OCI-LY7 (cell line): Measurements from ENCODE around the gene SNPH. TPM values are rescaled to one million over a fixed set of nuclear protein-coding genes. Genes with fewer than 3 reads are reported as not detected.

Experiments
- BruUV-seq: library from RNA; stranded (reverse); fragments of 400-500 nt; replicated peaks from 2 replicates; lab custom pipeline; 2021; lab: Mats Ljungman, UMichigan
- CTCF ChIA-PET: fragments of 300-600 bp; sonication (Branson Sonifier 250); formaldehyde crosslinking; loops from one replicate; lab custom pipeline; 2022; ENCODE audit warnings: antibody characterized with exemption; ENCODE audit not compliant: unreplicated experiment; lab: Charles Lee
- POLR2A ChIA-PET: fragments of 300-600 bp; sonication (Branson Sonifier 250); formaldehyde crosslinking; loops from one replicate; lab custom pipeline; 2022; ENCODE audit warnings: antibody characterized with exemption; lab: Charles Lee
- DNase-seq: peaks from one replicate; pipeline ENCODE4 v3.0.0-alpha.2; 2015; ENCODE audit warnings: low spot score
- H2AFZ ChIP-seq: fragments of 200-600 bp; sonication (generic), shearing (Covaris generic); 2 replicates; pipeline ENCODE4 v1.6.1; 2014; ENCODE audit warnings: mild to moderate bottlenecking, antibody characterized with exemption, low read length, moderate library complexity
- H3K27ac ChIP-seq: fragments of 200-600 bp; sonication (generic); 2 replicates; pipeline ENCODE4 v1.5.1; 2014; ENCODE audit warnings: mixed run types, low read depth, mild to moderate bottlenecking, moderate library complexity, low read length, inconsistent platforms; ENCODE audit not compliant: poor library complexity, severe bottlenecking
- H3K36me3 ChIP-seq: fragments of 200-600 bp; sonication (generic); 2 replicates; pipeline ENCODE4 v1.6.1; 2014; ENCODE audit warnings: mild to moderate bottlenecking, antibody characterized with exemption, low read length, moderate library complexity, mixed read lengths; ENCODE audit not compliant: insufficient read depth
- H3K4me1 ChIP-seq: fragments of 200-600 bp; sonication (generic); 2 replicates; pipeline ENCODE4 v1.5.1; 2014; ENCODE audit warnings: mild to moderate bottlenecking, low read length; ENCODE audit not compliant: insufficient read depth, poor library complexity, severe bottlenecking
- H3K4me2 ChIP-seq: fragments of 200-600 bp; sonication (generic); 2 replicates; pipeline ENCODE4 v1.6.1; 2014; ENCODE audit warnings: mild to moderate bottlenecking, low read length
- H3K4me3 ChIP-seq: fragments of 200-600 bp; sonication (generic); 2 replicates; pipeline ENCODE4 v1.5.1; 2014; ENCODE audit warnings: mild to moderate bottlenecking, low read depth, low read length; ENCODE audit not compliant: poor library complexity, severe bottlenecking
- H3K79me2 ChIP-seq: fragments of 200-600 bp; sonication (generic); 2 replicates; pipeline ENCODE4 v1.6.1; 2016; ENCODE audit warnings: low read depth, mild to moderate bottlenecking, low read length, moderate library complexity, mixed read lengths; ENCODE audit not compliant: insufficient read depth
- H3K9me2 ChIP-seq: fragments of 200-600 bp; sonication (generic); 2 replicates; pipeline ENCODE4 v1.6.1; 2016; ENCODE audit warnings: mild to moderate bottlenecking, low read length, mixed read lengths; ENCODE audit not compliant: insufficient read depth
- H3K9me3 ChIP-seq: fragments of 200-600 bp; sonication (generic); 2 replicates; pipeline ENCODE4 v1.6.1; 2014; ENCODE audit warnings: mild to moderate bottlenecking, mixed run types, low read length, mixed read lengths
- H4K20me1 ChIP-seq: fragments of 200-600 bp; sonication (generic); 2 replicates; pipeline ENCODE4 v1.6.1; 2014; ENCODE audit warnings: mild to moderate bottlenecking, antibody characterized with exemption, low read length, moderate library complexity, mixed read lengths; ENCODE audit not compliant: insufficient read depth
- CTCF ChIP-seq: fragments of 200-600 bp; sonication (generic); conservative IDR thresholded peaks from 2 replicates; pipeline ENCODE4 v1.5.1; 2014; ENCODE audit warnings: mild to moderate bottlenecking, antibody characterized with exemption, low read length, moderate library complexity, mixed read lengths
- EZH2phosphoT487 ChIP-seq: fragments of 200-600 bp; sonication (generic); IDR thresholded peaks from 2 replicates; pipeline ENCODE4 v1.6.1; 2018; ENCODE audit warnings: low read depth, borderline replicate concordance, mild to moderate bottlenecking, mixed run types, antibody characterized with exemption, low read length, moderate library complexity, mixed read lengths
- intact Hi-C: fragments of 100-400 bp; cut with micrococcal nuclease; formaldehyde crosslinking; loops from one replicate; pipeline ENCODE4 v1.10.0; 2022; ENCODE audit not compliant: unreplicated experiment
- total RNA-seq, 2 experiments: library from RNA; depleted of rRNA in 1 of 2; stranded (reverse); fragments of >200 nt in 1 of 2; shearing (Covaris generic) in 1 of 2; gene quantifications; 2 replicates each; pipeline ENCODE4 v1.2.3, GENCODE V29; 2014 to 2022

Gene SNPH
- total RNA-seq, 2 experiments from 2014 or later = not detected

GRCh38 chr20:1280195-1281102 is 14.4 kb downstream of the SNPH start:
- no TSS peak for BruUV-seq
- Histone ChIP-seq H3K9me2 (no peaks in the 10 kb centered on the region), H3K79me2 (no peaks in the 10 kb centered on the region), H3K4me1 (no peaks in the 10 kb centered on the region), H3K4me2 (no peak overlapping the region), H3K36me3 (no peaks in the 10 kb centered on the region), H3K4me3 (no peak overlapping the region), H3K9me3 (no peaks in the 10 kb centered on the region), H3K27ac (no peak overlapping the region), H2AFZ (no peak overlapping the region), H4K20me1 (no peaks in the 10 kb centered on the region)
- ChIA-PET CTCF (no interaction called here), POLR2A (no interaction called here)
- TF ChIP-seq CTCF (no peak), EZH2phosphoT487 (no peak)
- no peak for DNase-seq
- intact Hi-C loops = no loop called here

- DNase-seq = no peak
- H2AFZ ChIP-seq = no peak overlapping the region
- ChIA-PET CTCF (no interaction called here), POLR2A (no interaction called here)
- intact Hi-C loops = no loop called here
- no peak overlapping the region for H3K4me3 ChIP-seq
- no peaks in the 10 kb centered on the region for H3K9me2 ChIP-seq
- no peaks in the 10 kb centered on the region for H3K4me1 ChIP-seq
- no peak overlapping the region for H3K4me2 ChIP-seq
- TF ChIP-seq EZH2phosphoT487 (no peak), CTCF (no peak)
- BruUV-seq = no TSS peak
- no peaks in the 10 kb centered on the region for H3K9me3 ChIP-seq
- no peaks in the 10 kb centered on the region for H3K79me2 ChIP-seq
- no peak overlapping the region for H3K27ac ChIP-seq
- no peaks in the 10 kb centered on the region for H3K36me3 ChIP-seq
- no peaks in the 10 kb centered on the region for H4K20me1 ChIP-seq
Observed at GRCh38 chr20:1281279-1282057, 15.4 kb downstream of the SNPH start.

GRCh38 chr20:1282966-1283365 is 16.9 kb downstream of the SNPH start:
- Histone ChIP-seq H3K9me2 (no peaks in the 10 kb centered on the region), H4K20me1 (no peaks in the 10 kb centered on the region), H3K79me2 (no peaks in the 10 kb centered on the region), H3K4me3 (no peak overlapping the region), H3K9me3 (no peaks in the 10 kb centered on the region), H2AFZ (no peak overlapping the region), H3K4me1 (no peaks in the 10 kb centered on the region), H3K27ac (no peak overlapping the region), H3K4me2 (no peak overlapping the region), H3K36me3 (no peaks in the 10 kb centered on the region)
- no peak for TF ChIP-seq EZH2phosphoT487
- TF ChIP-seq CTCF = no peak
- ChIA-PET CTCF (no interaction called here), POLR2A (no interaction called here)
- no TSS peak for BruUV-seq
- intact Hi-C loops = no loop called here
- DNase-seq = no peak
